HG03175 (cell line): ENCODE measurements around the gene ZBTB5.
A peak's percentile ranks its signal among the peaks of the same experiment; 100 is the strongest.
"Not testable (repeated sequence)": the region's sequence is repeated elsewhere in the genome, so short reads cannot be mapped to it uniquely, and the experiment has no call there.

Experiments used
- ATAC-seq: cut with Tn5 transposase; IDR thresholded peaks from one replicate; pipeline ENCODE4 v1.9.1; 2021; ENCODE audit warnings: mild to moderate bottlenecking, moderate library complexity; ENCODE audit not compliant: unreplicated experiment

The ZBTB5 gene, protein sequence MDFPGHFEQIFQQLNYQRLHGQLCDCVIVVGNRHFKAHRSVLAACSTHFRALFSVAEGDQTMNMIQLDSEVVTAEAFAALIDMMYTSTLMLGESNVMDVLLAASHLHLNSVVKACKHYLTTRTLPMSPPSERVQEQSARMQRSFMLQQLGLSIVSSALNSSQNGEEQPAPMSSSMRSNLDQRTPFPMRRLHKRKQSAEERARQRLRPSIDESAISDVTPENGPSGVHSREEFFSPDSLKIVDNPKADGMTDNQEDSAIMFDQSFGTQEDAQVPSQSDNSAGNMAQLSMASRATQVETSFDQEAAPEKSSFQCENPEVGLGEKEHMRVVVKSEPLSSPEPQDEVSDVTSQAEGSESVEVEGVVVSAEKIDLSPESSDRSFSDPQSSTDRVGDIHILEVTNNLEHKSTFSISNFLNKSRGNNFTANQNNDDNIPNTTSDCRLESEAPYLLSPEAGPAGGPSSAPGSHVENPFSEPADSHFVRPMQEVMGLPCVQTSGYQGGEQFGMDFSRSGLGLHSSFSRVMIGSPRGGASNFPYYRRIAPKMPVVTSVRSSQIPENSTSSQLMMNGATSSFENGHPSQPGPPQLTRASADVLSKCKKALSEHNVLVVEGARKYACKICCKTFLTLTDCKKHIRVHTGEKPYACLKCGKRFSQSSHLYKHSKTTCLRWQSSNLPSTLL

DNA sequence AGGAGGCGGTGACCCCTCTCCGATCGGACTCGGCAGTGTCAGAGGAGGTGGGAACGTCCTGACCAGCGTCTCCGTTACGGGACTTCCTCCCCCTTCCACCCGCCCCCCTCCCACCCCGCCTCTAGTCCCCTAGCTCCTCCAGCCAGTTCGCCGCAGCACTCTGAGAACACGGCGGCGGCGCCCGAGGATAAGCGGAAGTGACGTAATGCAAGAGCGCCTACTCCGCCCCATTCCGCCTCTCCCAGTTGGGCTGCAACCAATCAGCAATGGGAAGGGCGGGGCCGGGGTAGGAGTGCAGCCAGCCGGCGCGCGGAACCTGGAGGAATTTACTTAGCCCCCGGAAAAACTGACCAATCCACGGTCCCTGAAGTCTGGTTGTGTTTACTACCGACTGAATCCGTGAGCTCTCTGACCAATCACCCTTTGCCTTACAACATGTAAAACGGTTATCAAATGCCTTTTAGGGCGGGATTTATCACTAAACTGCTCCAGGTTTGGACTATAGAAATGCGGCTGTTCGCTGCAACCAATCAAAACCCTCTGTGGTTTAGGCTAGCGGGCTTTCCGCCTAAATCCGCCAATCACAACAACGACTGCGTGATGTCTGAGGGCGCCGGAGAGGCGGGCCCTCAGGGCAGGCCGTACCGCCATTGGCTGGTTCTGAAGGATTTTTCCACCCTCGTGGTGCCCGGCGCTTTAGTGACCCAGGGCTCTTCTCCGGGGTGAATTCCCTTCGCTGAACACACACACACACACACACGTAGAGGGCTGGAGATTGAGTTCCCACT lies at the start of gene ZBTB5:
Gene ZBTB5, minus strand, starts transcription at position 202 of the 788 bp plus-strand sequence. CDS start 22,899 bp downstream, outside the sequence.
- peak; percentile 77 for ATAC-seq

DNA sequence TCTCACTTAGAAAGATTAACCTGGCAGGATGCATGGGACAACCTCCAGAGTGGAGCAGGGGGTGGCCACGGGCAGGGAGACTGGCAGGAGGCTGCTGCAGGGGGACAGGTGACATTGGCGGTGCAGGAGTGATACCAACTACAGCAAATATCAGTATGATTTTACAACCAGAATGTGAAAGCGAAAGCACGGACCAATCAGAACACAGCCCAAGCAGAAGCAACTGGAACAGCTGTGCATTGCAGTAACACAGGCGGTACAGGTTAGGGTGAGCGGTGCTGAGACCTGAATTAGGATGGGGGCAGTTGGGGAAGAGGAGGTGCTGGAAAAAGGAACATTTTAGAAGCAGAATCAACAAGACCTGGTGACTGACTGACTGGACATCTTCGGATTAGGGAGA lies 49.7 kb upstream of the ZBTB5 start:
- no peak for ATAC-seq

DNA sequence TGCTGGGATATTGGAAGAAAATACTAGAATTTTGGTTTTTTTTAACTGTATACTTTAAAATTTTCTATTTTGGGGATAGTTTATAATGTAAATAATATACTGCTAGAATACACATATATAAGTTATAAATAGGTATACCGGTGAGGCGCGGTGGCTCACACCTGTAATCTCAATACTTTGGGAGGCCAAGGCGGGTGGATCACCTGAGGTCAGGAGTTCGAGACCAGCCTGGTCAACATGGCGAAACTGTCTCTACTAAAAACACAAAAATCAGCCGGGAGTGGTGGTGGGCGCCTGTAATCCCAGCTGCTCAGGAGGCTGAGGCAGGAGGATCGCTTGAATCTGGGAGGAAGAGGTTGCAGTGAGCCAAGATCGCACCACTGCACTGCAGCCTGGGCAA lies 49.2 kb upstream of the ZBTB5 start:
- not testable (repeated sequence) for ATAC-seq

DNA sequence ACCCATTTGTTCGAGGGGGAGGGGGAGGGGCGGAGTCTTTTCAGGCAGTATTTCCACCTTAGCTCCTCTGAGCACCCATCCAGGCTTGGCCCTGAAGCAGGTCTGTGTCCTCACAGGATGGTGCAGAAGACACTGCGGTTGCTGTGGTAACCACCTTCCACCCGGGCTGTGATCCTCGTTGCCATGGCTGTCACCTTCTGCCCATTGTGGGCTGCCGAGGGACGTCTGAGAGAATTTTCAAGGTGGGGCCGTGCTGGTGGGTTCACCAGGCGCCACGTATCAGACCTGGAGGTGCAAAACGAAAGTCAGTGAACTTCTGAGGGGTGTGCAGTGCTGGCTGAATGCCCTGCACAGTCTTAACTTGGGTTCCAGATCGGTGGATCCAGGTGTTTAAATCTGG lies 47.2 kb upstream of the ZBTB5 start:
- ATAC-seq, result no peak

DNA sequence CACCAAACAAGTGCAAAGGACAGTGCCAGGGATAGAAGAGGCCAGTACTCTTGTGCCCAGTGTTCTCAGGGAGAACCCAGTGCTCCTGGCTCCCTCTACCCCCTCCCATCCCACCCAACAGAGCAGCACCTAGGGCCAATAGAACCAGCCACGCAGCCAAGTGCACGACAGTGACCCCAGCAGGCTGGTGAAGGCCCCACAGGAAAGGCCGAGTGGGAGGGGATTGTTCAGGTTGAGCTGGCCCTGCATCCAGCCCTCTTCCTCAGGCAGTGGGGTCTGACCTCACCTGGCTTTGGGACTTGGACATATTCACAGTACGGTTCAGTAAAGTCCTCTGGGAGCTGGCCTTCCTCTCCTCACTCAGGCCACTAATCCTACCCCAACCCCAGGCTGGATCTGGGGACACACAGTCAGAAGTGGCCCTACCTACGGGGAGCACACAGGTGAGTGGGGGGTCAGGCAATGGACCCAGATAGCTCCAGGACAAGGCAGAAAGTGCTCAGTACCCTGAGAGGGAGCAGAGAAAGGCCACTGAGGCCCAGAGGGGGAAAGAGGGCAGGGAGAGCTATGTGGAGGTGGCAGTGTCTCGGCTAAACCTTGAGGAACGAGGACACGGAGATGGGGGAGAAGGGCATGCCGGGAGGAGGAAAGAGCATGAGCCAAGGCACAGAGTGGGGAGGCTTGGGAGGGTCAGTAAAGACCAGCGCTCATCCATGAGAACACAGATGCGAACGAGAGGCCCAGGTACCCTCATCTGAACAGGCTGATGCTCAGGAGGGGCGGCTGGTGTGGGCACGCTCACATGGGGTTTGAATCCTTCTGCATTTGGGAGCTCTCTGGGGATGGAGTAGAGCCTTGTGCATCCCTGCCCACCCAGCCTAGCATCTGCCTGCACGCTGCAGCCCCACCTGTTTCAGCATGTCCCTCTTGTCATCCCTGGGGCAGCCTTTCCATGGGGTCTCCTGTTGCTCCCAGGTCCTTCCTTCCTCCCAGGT lies 46.1 kb upstream of the ZBTB5 start:
- ATAC-seq, result no peak

DNA sequence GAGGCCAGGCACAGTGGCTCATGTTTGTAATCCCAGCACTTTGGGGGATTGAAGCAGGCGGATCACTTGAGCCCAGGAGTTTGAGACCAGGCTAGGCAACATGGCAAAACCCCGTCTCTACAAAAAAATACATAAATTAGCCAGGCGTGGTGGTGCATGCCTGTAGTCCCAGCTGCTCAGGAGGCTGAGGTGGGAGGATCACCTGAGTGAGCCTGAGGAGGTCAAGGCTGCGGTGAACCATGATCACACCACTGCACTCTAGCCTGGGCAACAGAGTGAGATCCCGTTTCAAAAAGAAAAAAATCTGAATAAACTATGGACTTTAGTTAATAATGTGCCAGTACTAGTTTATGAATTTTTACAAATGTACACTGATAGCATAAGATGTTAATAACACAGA lies 44.8 kb upstream of the ZBTB5 start:
- ATAC-seq, result not testable (repeated sequence)

DNA sequence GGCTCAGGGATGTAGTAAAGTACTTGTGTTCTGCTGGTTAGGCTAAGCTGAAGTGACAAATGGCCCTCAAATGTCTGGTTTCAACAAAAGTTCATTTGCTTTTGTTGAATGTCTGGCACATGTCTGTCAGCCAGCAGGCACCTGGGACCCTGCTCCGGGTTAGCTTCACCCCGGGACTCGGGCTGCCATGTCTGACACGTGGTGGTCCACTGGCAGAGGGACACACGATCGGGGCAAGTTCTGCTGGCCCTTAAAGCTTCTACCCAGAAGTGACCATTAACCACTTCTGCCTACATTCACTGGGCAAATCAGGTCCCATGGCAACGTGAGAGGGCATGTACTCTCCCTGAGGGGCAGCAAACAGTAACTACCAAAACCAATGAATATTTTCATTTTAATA lies 44.3 kb upstream of the ZBTB5 start:
- no peak for ATAC-seq

DNA sequence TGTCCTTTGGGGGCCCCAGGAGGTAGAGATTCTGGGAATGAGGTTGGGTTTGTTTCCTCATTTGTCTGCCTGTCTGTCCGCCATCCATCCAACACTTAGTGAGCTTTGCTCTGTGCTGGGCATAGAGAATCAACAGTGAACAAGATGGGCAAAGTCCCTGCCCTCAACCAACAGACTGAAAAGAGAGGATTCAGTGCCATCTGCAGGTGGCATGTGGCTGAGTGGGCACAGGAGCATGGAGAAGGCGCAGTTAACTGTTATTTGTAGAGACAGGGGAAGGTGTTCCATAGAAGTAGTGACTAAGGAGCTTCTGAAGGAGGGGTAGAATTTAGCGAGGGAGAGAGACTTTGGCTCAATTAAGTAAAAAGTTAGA lies 43.6 kb upstream of the ZBTB5 start:
- no peak for ATAC-seq

DNA sequence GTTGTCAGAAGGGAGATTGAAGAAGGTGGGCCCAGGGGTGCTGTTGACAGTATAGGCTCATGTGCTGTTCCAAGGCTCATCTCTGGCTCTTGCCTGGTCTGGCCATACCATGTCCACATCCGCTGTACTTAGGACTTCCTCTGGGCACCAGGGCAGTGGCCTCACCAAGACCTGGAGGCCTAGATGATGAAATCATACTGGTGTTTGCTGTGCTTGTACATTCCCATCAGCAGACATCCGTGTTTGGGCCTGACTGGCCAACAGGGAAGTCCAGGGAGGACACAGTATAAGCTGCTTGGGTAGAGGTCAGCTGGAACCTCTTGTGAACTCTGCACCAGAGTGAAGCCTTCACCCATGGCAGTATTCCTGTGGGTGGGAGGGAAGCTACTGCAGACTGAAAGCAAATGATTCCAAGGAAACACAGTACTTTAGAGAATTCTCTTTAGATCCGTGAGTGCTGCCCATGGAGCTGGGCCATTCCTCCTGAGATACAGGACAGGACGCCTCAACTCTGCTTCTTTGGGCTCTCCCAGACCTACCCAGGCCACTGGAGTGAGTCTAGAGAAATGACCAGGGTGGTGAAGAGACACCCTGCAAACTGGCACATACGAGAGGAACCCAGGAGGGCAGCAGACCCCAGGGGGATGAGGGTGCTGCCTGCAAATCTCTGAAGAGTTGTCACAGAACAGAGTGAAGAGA lies 43.0 kb upstream of the ZBTB5 start:
- no peak for ATAC-seq

DNA sequence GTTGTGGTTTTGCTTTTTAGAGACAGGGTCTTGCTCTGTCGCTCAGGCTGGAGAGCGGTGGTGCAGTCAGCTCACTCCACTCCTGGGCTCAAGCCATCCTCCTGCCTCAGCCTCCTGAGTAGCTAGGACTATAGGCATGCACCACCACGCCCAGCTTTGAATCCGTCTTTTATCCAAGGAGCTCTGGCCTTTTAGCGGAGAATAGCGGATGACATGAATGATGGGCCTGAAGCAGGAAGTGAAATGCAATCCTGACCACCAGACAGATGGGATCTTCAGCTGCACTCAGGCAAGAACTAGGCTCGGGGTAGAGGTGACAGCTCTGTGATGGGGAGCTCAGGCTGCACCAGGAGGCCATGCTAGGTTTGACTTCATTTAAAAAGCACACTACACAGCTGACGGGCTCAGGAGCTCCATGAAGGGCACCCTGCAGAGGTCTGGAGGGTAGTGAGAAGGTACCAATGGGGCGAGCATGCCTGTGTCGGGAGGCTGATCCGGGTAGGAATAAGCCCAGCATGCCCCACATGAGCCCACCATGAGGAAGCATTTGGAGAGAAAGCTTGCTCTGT lies 42.4 kb upstream of the ZBTB5 start:
- no peak for ATAC-seq

DNA sequence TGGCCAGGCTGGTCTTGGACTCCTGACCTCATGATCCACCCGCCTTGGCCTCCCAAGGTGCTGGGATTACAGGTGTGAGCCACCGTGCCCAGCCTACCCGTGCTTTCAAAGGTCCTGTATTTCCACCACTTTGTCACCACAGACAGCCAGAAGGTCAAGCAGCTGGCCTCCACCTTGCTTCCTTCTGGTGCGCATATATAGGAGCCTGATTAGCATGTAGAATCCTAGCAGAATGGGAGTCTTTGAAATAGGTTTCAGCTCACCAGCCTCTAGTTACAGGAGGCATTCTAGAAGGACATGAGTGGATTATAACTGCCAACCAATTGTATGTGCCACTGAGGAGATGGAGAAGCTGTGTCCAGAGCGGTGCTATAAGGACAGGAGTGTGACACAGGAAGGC lies 39.4 kb upstream of the ZBTB5 start:
- no peak for ATAC-seq

DNA sequence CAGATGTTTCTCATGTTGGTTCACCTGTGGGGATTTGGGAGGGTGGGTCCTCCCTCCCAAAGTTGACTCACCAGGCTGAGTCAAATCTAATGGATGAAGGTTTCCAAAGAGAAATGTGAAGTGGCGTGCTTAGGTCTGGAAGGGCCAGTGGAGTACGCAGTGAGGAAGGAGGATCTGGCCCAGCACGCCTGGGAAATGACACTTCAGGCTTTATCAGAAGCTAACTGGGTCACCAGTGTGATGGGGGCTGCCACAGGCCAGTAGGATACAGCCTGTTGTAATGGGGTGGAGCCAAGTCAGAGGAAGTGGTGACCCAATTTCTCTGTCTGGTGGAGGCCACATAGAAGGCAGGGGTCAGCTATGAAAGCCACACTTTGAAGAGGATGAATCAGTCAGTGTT lies 38.5 kb upstream of the ZBTB5 start:
- ATAC-seq, result no peak

DNA sequence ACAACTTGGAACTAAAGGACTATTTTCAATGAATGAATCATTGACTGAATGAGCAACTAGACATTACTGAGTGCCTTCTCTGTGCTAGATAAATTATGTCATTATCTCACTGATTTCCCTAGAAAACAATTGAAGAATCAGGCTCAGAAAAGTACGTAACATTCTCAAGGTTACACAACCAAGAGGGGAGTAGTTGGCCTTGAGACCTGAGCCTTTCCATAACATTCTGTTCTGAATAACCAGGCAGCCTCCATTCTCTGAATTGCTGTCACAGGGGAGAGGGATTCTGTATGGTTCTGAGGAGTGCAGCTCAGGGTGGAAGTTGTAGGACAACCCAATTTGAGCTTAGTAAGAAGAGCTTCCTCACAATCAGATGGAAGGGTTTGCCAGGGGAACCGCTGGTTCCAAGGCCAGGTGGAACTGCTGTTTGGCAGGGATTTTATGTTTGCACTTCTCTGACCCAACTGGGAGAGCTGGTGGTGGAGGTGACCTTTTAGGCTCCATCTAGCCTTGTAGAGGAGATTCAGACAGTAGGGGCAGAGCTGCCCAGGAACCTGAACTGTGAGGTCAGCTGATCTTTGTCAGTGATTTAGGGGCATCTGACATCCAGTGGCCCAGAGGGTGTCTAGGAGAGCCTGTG lies 36.8 kb upstream of the ZBTB5 start:
- no peak for ATAC-seq

DNA sequence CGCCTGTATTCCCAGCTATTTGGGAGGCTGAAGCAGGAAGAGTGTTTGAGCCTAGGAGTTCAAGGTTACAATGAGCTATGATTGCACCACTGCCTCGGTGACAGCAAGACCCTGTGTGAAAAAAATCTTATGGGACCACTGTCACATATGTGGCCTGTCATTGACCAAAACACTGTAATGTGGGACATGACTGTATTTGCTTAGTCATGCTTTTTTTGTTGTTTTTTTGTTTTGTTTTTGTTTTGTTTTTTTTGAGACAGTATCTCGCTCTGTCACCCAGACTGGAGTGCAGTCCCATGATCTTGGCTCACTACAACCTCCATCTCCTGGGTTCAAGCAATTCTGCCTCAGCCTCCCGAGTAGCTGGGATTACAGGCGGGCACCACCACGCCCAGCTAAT lies 34.0 kb upstream of the ZBTB5 start:
- no peak for ATAC-seq

DNA sequence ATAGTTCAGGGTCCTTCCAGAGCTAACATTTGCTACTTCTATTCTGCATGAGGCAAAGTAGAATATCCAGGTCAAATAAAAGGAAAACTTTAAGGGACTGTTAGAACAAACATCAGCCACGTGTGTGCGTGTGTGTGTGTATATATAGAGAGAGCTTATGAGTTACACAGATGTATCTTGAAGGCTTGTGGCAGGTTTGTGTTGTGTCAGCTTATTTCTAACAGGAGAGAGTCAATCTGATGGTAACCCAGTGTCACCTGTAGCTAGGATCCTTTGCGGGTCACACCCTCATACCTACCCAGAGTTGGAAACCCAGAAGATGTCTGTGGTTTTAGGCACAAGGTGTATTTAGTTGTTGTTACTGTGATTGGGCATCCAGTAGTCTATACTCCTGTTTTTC lies 33.2 kb upstream of the ZBTB5 start:
- ATAC-seq, result no peak

DNA sequence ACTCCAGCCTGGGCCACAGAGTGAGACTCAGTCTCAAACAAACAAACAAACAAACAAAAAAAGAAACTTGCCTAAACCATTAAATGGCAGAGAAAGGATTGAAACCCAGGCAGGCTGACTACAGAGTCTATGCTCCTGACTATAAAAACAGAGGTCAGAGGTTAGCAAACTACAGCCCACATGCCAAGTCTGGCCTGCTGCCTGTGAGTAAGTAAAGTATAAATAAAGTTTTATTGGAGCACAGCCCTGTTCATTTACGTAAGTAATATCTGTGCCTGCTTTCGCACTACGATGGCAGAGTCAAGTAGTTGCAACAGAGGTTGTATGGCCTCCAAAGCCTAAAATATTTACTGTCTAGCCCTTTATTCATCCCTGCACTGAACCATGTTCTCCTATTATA lies 32.1 kb upstream of the ZBTB5 start:
- no peak for ATAC-seq

DNA sequence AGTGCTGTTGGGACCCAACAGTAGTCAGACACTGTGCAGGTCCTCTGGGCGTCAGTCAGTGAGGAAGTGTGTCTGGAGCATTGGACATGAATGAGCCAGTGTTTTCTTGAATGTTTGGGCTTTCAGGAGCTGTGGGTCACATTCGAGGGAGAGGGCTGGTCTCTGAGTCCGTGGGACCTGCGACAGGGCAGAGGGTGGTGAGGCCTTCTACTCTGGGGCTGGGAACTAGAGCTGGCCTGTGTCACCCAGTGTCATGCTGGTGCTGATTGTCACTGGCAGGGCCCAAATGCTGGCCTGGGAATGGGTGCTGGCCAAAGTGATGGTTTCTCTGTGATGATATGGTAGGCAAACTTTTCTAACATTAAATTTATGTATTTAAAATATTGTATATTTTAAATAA lies 30.8 kb upstream of the ZBTB5 start:
- ATAC-seq, result no peak

DNA sequence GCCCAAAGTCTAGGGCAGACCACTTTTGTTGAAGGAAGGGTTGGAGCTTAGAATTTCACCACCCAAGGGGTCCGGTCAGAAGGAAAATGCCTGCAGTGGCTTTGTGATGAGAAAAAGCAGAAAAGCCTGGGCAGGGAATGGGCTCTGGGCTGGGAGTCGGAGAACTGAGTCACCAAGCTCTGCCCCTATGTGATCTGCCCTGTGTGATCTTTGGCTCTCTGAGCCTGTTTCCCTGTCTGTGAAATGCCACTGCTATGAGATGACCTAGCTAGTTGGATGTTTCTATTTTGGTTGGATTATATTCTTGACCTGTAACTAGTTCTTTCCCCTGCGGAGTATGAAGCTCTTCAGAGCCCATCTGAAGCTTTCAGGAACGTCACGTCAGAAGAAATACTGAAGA lies 30.3 kb upstream of the ZBTB5 start:
- no peak for ATAC-seq

DNA sequence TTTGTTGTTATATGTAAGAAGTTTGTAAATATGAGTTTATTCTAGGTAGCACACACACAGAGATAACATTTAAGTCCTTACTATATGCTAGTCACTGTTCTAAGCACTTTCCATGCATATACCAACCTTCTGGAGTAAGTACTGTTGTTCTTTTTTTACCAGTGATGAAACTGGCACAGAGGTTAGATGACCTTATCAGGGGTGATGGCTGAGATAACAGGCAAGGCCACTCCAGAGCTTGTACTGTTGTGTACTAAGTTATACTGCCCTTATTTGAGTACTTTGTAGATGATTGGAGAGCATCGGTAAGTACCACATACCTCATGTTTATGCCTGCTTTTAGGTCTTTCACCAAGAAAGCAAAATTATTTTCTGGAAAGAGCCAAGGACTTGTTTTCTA lies 26.7 kb upstream of the ZBTB5 start:
- ATAC-seq, result no peak
